HepG2 (cell line): ENCODE data around the gene LSM12. TPM values are rescaled to one million over a fixed set of nuclear protein-coding genes. Genes with fewer than 3 reads are reported as not detected.
A peak's percentile ranks its signal among the peaks of the same experiment; 100 is the strongest.

Source experiments
- CEBPG ChIP-seq: IDR thresholded peaks from 2 replicates; pipeline ENCODE4 v1.6.1; 2016
- GATAD1 ChIP-seq: IDR thresholded peaks from 2 replicates; pipeline ENCODE4 v1.6.1; 2016; ENCODE audit warnings: missing genetic modification reagents, missing compliant biosample characterization
- MAX ChIP-seq: IDR thresholded peaks from 2 replicates; pipeline ENCODE4 v1.6.1; 2012; ENCODE audit warnings: inconsistent platforms
- MED13 ChIP-seq: sonication (generic); formaldehyde crosslinking; IDR thresholded peaks from 2 replicates; pipeline ENCODE4 v1.5.0; 2020; ENCODE audit warnings: missing genetic modification reagents
- MEIS1 ChIP-seq: sonication (generic); formaldehyde crosslinking; IDR thresholded peaks from 2 replicates; pipeline ENCODE4 v1.9.0; 2021; ENCODE audit warnings: mild to moderate bottlenecking, missing genetic modification reagents, moderate library complexity, borderline replicate concordance
- MNT ChIP-seq: fragments of 450-650 bp; IDR thresholded peaks from 2 replicates; pipeline ENCODE4 v1.6.1; 2016
- NFYB ChIP-seq: sonication (generic); formaldehyde crosslinking; IDR thresholded peaks from 2 replicates; pipeline ENCODE4 v1.4.0; 2020; ENCODE audit warnings: missing genetic modification reagents
- POGZ ChIP-seq: sonication (generic); formaldehyde crosslinking; IDR thresholded peaks from 2 replicates; pipeline ENCODE4 v1.4.0; 2020; ENCODE audit warnings: mild to moderate bottlenecking, missing genetic modification reagents
- POLR2G ChIP-seq: fragments of 200-400 bp; formaldehyde crosslinking; IDR thresholded peaks from 2 replicates; pipeline ENCODE4 v1.6.1; 2018; ENCODE audit warnings: mild to moderate bottlenecking, low read depth, low read length, moderate library complexity
- RFX1 ChIP-seq: fragments of 450-650 bp; IDR thresholded peaks from 2 replicates; pipeline ENCODE4 v1.6.1; 2017
- SNRNP70 ChIP-seq: fragments of 200-400 bp; formaldehyde crosslinking; IDR thresholded peaks from 2 replicates; pipeline ENCODE4 v1.6.1; 2017; ENCODE audit warnings: mild to moderate bottlenecking, low read depth, low read length, moderate library complexity
- SP1 ChIP-seq, 2 experiments: fragments of 450-650 bp in 1 of 2; sonication (generic) in 1 of 2; formaldehyde crosslinking in 1 of 2; IDR thresholded peaks; 2 replicates each; pipeline versions ENCODE4 v1.4.0 to v1.6.1; 2016 to 2020; ENCODE audit warnings: missing genetic modification reagents in 1 of 2
- TP53 ChIP-seq: sonication (generic); formaldehyde crosslinking; conservative IDR thresholded peaks from 2 replicates; pipeline ENCODE4 v1.4.0; 2020; ENCODE audit warnings: missing genetic modification reagents
- ZFYVE20 ChIP-seq: sonication (generic); formaldehyde crosslinking; IDR thresholded peaks from 2 replicates; pipeline ENCODE4 v1.8.0; 2023; ENCODE audit warnings: low read depth, mild to moderate bottlenecking, moderate library complexity, missing genetic modification reagents, borderline replicate concordance
- ZNF136 ChIP-seq: sonication (generic); formaldehyde crosslinking; IDR thresholded peaks from 2 replicates; pipeline ENCODE4 v1.8.1; 2022; ENCODE audit warnings: low read depth, mild to moderate bottlenecking, moderate library complexity, missing genetic modification reagents
- ZNF280B ChIP-seq: sonication (generic); formaldehyde crosslinking; IDR thresholded peaks from 2 replicates; pipeline ENCODE4 v1.5.0; 2020; ENCODE audit warnings: missing genetic modification reagents, mild to moderate bottlenecking, borderline replicate concordance
- ZNF33A ChIP-seq: sonication (generic); formaldehyde crosslinking; IDR thresholded peaks from 2 replicates; pipeline ENCODE4 v1.5.1; 2020; ENCODE audit warnings: missing genetic modification reagents, mild to moderate bottlenecking, moderate library complexity, borderline replicate concordance
- ZNF362 ChIP-seq: sonication (generic); formaldehyde crosslinking; IDR thresholded peaks from 2 replicates; pipeline ENCODE4 v1.4.0; 2020; ENCODE audit warnings: missing genetic modification reagents, mild to moderate bottlenecking, borderline replicate concordance
- ZNF543 ChIP-seq: sonication (generic); formaldehyde crosslinking; IDR thresholded peaks from 2 replicates; pipeline ENCODE4 v1.4.0; 2020; ENCODE audit warnings: mild to moderate bottlenecking, missing genetic modification reagents
- ZNF558 ChIP-seq: sonication (generic); formaldehyde crosslinking; IDR thresholded peaks from 2 replicates; pipeline ENCODE4 v1.9.0; 2022; ENCODE audit warnings: mild to moderate bottlenecking, missing genetic modification reagents, borderline replicate concordance
- ZNF619 ChIP-seq: sonication (generic); formaldehyde crosslinking; IDR thresholded peaks from 2 replicates; pipeline ENCODE4 v1.4.0; 2020; ENCODE audit warnings: mild to moderate bottlenecking, missing genetic modification reagents
- ZNF800 ChIP-seq: sonication (generic); formaldehyde crosslinking; IDR thresholded peaks from 2 replicates; pipeline ENCODE4 v1.4.0; 2020; ENCODE audit warnings: missing genetic modification reagents
- ZNF891 ChIP-seq: sonication (generic); formaldehyde crosslinking; IDR thresholded peaks from 2 replicates; pipeline ENCODE4 v1.5.0; 2020; ENCODE audit warnings: mild to moderate bottlenecking, missing genetic modification reagents
- polyA plus RNA-seq, 8 experiments: library from polyadenylated mRNA; depleted of rRNA in 3 of 8; stranded (reverse) in 7 of 8; unstranded in 1 of 8; fragments of >200 nt; fragmentation: Illumina TruSeq in 4 of 8; extraction: Trizol in 4 of 8; gene quantifications; 2 replicates each; pipeline versions ENCODE4 v1.2.1 to v1.2.3, GENCODE V29; 2011 to 2016; ENCODE audit warnings: low read depth in 4 of 8, missing spikeins in 1 of 8, mixed read lengths in 1 of 8; ENCODE audit not compliant: insufficient read depth in 1 of 8
- total RNA-seq, 5 experiments: library from RNA; depleted of rRNA; stranded (reverse); fragments of >200 nt; fragmentation: Illumina TruSeq; extraction: Trizol; gene quantifications; 2 replicates each; pipeline ENCODE4 v1.2.3, GENCODE V29; 2016; ENCODE audit warnings: low read depth in 1 of 5

LSM12 gene
- total and polyA plus RNA-seq, 2 of the 13 experiments (the other 11 are each of a cell fraction or from before 2014, with no cell fraction given), result 52.8 to 55.7 TPM

- TF ChIP-seq ZNF280B (no peak; the same call in 1 of the 2 replicates), ZNF619 (CRISPR knock-in tag) (no peak), ZNF136 (CRISPR knock-in tag) (0 out of 2 replicates have a peak, but pooled peaks have one; percentile 62), ZNF33A (CRISPR knock-in tag) (peak; percentile 24; the same call in 1 of the 2 replicates), ZFYVE20 (CRISPR knock-in tag) (no peak), MNT (peak; percentile 83), POLR2G (peak; percentile 59), GATAD1 (CRISPR knock-in tag) (peak; percentile 66; the same call in 1 of the 2 replicates), CEBPG (CRISPR knock-in tag) (peak; percentile 42), MEIS1 (peak; percentile 80; the same call in 1 of the 2 replicates), ZNF543 (CRISPR knock-in tag) (peak; percentile 97), TP53 (CRISPR knock-in tag) (no peak), POGZ (no peak; the same call in 1 of the 2 replicates), ZNF362 (CRISPR knock-in tag) (peak; percentile 100), ZNF558 (peak; percentile 70; the same call in 1 of the 2 replicates), SNRNP70 (no peak), SP1 (IDR thresholded peaks at IDR 0.05) (no peak), SP1 (CRISPR knock-in tag; IDR thresholded peaks at IDR 0.05) (0 out of 2 replicates have a peak, but pooled peaks have one; percentile 33), RFX1 (no peak), ZNF800 (CRISPR knock-in tag) (peak; percentile 73), ZNF891 (CRISPR knock-in tag) (peak; percentile 90; the same call in 1 of the 2 replicates), MED13 (no peak), MAX (peak; percentile 79), NFYB (peak; percentile 20; the same call in 1 of the 2 replicates)
Measured at GRCh38 chr17:44108440-44109311, 42.2 kb upstream of the LSM12 start (continued).
